Heart left ventricle (tissue), 16 donors: ENCODE measurements around the gene GALK1. TPM values are rescaled to one million over a fixed set of nuclear protein-coding genes. Genes with fewer than 3 reads are reported as not detected.

Source experiments
- ATAC-seq, 4 donors: fragments of 200-7000 bp; cut with Tn5 transposase; one replicate each; pipeline ENCODE4 v1.9.1; 2020 to 2022; ENCODE audit warnings: moderate library complexity in 4 of 4, mild to moderate bottlenecking in 3 of 4, moderate number of reproducible peaks in 1 of 4
- DNase-seq, 5 donors: peaks; one replicate each; pipeline ENCODE4 v3.0.0-alpha.2; 2020
- H3K27ac ChIP-seq, 12 donors: fragments of 200-600 bp; sonication (generic) in 4 of 12; one replicate each; pipeline versions ENCODE4 v1.5.0 to v1.8.0; 2016 to 2022; ENCODE audit warnings: mild to moderate bottlenecking in 2 of 12
- H3K27me3 ChIP-seq, 9 donors: fragments of 200-600 bp; sonication (generic) in 2 of 9; one replicate each; pipeline versions ENCODE4 v1.5.1 to v1.8.0; 2016 to 2022; ENCODE audit warnings: mild to moderate bottlenecking in 3 of 9
- H3K36me3 ChIP-seq, 9 donors: fragments of 200-600 bp; sonication (generic) in 2 of 9; one replicate each; pipeline versions ENCODE4 v1.5.0 to v1.8.0; 2018 to 2022; ENCODE audit warnings: mild to moderate bottlenecking in 2 of 9
- H3K4me1 ChIP-seq, 12 donors: fragments of 200-600 bp; sonication (generic) in 4 of 12; one replicate each; pipeline versions ENCODE4 v1.5.0 to v1.8.0; 2016 to 2022; ENCODE audit warnings: mild to moderate bottlenecking in 3 of 12
- H3K4me3 ChIP-seq, 12 donors: fragments of 200-600 bp; sonication (generic) in 4 of 12; one replicate each; pipeline versions ENCODE4 v1.5.0 to v1.8.0; 2017 to 2022; ENCODE audit warnings: mild to moderate bottlenecking in 9 of 12, moderate library complexity in 4 of 12
- H3K9me3 ChIP-seq, 12 donors: fragments of 200-600 bp; sonication (generic) in 4 of 12; one replicate each; pipeline versions ENCODE4 v1.5.0 to v1.8.0; 2016 to 2022; ENCODE audit warnings: mild to moderate bottlenecking in 1 of 12
- CTCF ChIP-seq, 12 donors: fragments of 200-600 bp; sonication (generic) in 4 of 12; IDR thresholded peaks; one replicate each; pipeline versions ENCODE4 v1.5.0 to v1.8.0; 2018 to 2022; ENCODE audit warnings: antibody characterized with exemption in 12 of 12, mild to moderate bottlenecking in 5 of 12
- POLR2A ChIP-seq, 2 donors: fragments of 450-650 bp; IDR thresholded peaks; one replicate each; pipeline ENCODE4 v1.6.1; 2017; ENCODE audit warnings: antibody characterized with exemption in 2 of 2, mild to moderate bottlenecking in 2 of 2, moderate library complexity in 2 of 2
- WGBS, 4 donors: extraction: QIAGEN DNeasy Blood & Tissue Kit in 2 of 4; methylation state at CpG; one replicate each; pipeline versions ENCODE4 v1.1.5 to v1.1.7; 2013 to 2018; 5-methylcytosine and 5-hydroxymethylcytosine counted together
- intact Hi-C, 10 donors: fragments of 100-400 bp; cut with DNase I; formaldehyde crosslinking; loops; one replicate each; pipeline versions ENCODE4 v1.11.1 to v1.14.2; 2022
- polyA plus RNA-seq, 2 donors: library from polyadenylated mRNA; stranded (reverse); fragments of 200-250 nt; gene quantifications; one replicate each; pipeline ENCODE4 v1.2.3, GENCODE V29; 2013
- total RNA-seq, 9 donors: library from RNA; depleted of rRNA in 2 of 9; stranded (reverse); fragments of >200 nt in 2 of 9; fragmentation: NEBNext Ultra II Directional in 3 of 9; extraction: Animal tissue kit (Norgen Biotek cat#: 25700) in 3 of 9; gene quantifications; one replicate each; pipeline versions ENCODE4 v1.1.0 to v1.2.4, GENCODE V29; 2016 to 2023
- donor health status: ischemic (EF 13 %, LVEDD 7.1; RV severe dilation, severe dysfunction).
- donor health status: healthy with polysubstance abuse.
- donor health status: DM: no; HTN: yes; CAD: no.
- donor health status: DM: no; HTN: no; CAD: no.
- donor health status: ischemic (EF 25% LVEDD 6.9; RV normal size, moderate dysfunction).
- donor health status: ischemic (EF 25% LVEDD 5.7; RV mildly dilated, moderate dysfunction).
- donor health status: healthy.
- donor health status: DM: yes; HTN: yes; CAD: no.
- donor health status: ischemic (EF 35%, LVEDD 5.7; RV mildly dilated, moderate dysfunction).
- donor health status: nonischemic (EF 11% LVEDD 7.7; RV severe dilation, severe dysfunction).
- donor health status: DM: yes; HTN: yes; CAD: no.
- donor health status: PGD.
- donor health status: ischemic (EF 29% LVEDD 5.4; RV normal size, mild dysfunction).
- donor health status: nonischemic (EF 23%, LVEDD 6.1; RV moderate dilation, normal function).

Gene GALK1
- total and polyA plus RNA-seq, 11 donors = 9.6 to 31.2 (median 20.1) TPM

GRCh38 chr17:75748706-75749105 lies 16.3 kb downstream of the GALK1 start:
- no peak overlapping the region for H3K27ac ChIP-seq
- H3K27me3 ChIP-seq = no peaks in the 10 kb centered on the region
- H3K4me3 ChIP-seq = no peak overlapping the region
- TF ChIP-seq CTCF (IDR thresholded peaks at IDR 0.05) (no peak), POLR2A (IDR thresholded peaks at IDR 0.05) (no peak)
- no peak for DNase-seq
- intact Hi-C loops = loop anchor here (1.0 to 10.0 kb wide), 11 partner anchors 69 to 324 kb away; partner anchors contain the start of gene SMIM5 (in 7 of the 10)
- 73 to 89% (median 81%) methylated on average over 9 of the region's 9 CpGs for WGBS, 4 donors
- ATAC-seq = no peak
- peaks cover 0 to 26% (median 13%) of the 10 kb centered on the region in 12 donors for H3K4me1 ChIP-seq
- peaks cover 0 to 11% (median 0%) of the 10 kb centered on the region in 9 donors for H3K36me3 ChIP-seq
- no peaks in the 10 kb centered on the region for H3K9me3 ChIP-seq

GRCh38 chr17:75743625-75744206 lies 21.3 kb downstream of the GALK1 start:
- Histone ChIP-seq H3K27ac (no peak overlapping the region), H3K9me3 (no peaks in the 10 kb centered on the region), H3K4me1 (peaks cover 0 to 11% (median 5%) of the 10 kb centered on the region in 12 donors), H3K4me3 (no peak overlapping the region), H3K36me3 (peaks cover 0 to 3% (median 0%) of the 10 kb centered on the region in 9 donors), H3K27me3 (no peaks in the 10 kb centered on the region)
- DNase-seq = no peak
- TF ChIP-seq POLR2A (IDR thresholded peaks at IDR 0.05) (no peak), CTCF (IDR thresholded peaks at IDR 0.05) (no peak)
- no peak for ATAC-seq
- intact Hi-C loops = loop anchor here in 2 of 10 donors (10.0 kb wide), 1 partner anchor 319 kb away; no protein-coding TSS in a partner anchor
- WGBS, 4 donors = 93 to 94% (median 94%) methylated on average over 11 to 25 of the region's 25 CpGs

GRCh38 chr17:75742337-75742736 lies 22.7 kb downstream of the GALK1 start:
- WGBS, 4 donors = 85 to 89% (median 88%) methylated on average over 24 to 25 of the region's 25 CpGs
- TF ChIP-seq POLR2A (IDR thresholded peaks at IDR 0.05) (no peak), CTCF (IDR thresholded peaks at IDR 0.05) (no peak)
- no peak for DNase-seq
- Histone ChIP-seq H3K9me3 (no peaks in the 10 kb centered on the region), H3K4me3 (no peak overlapping the region), H3K27ac (no peak overlapping the region), H3K4me1 (peaks cover 0 to 13% (median under 1%) of the 10 kb centered on the region in 12 donors), H3K36me3 (peaks cover 0 to 3% (median 0%) of the 10 kb centered on the region in 9 donors), H3K27me3 (no peaks in the 10 kb centered on the region)
- intact Hi-C loops = loop anchor here in 2 of 10 donors (10.0 kb wide), 1 partner anchor 318 kb away; no protein-coding TSS in a partner anchor
- no peak for ATAC-seq

GRCh38 chr17:75740631-75741077 lies 24.3 kb downstream of the GALK1 start:
- Histone ChIP-seq H3K27ac (no peak overlapping the region), H3K9me3 (no peaks in the 10 kb centered on the region), H3K4me1 (peaks cover 0 to 9% (median 0%) of the 10 kb centered on the region in 12 donors), H3K4me3 (no peak overlapping the region), H3K27me3 (no peaks in the 10 kb centered on the region), H3K36me3 (peaks cover 0 to 8% (median 0%) of the 10 kb centered on the region in 9 donors)
- DNase-seq (no peak), ATAC-seq (no peak)
- intact Hi-C loops = loop anchor here in 2 of 10 donors (10.0 kb wide), 1 partner anchor 316 kb away; no protein-coding TSS in a partner anchor
- WGBS, 4 donors = 66 to 84% (median 80%) methylated on average over 3 to 17 of the region's 17 CpGs
- TF ChIP-seq CTCF (IDR thresholded peaks at IDR 0.05) (no peak), POLR2A (IDR thresholded peaks at IDR 0.05) (no peak)
